Ovary (tissue), 3 donors: Measurements from ENCODE around the gene AIG1.

ENCODE experiments used
- EP300 ChIP-seq: sonication (generic); formaldehyde crosslinking; IDR thresholded peaks from one replicate; pipeline ENCODE4 v1.6.1; 2017; ENCODE audit warnings: antibody characterized with exemption
- POLR2A ChIP-seq: fragments of 450-650 bp; IDR thresholded peaks from one replicate; pipeline ENCODE4 v1.6.1; 2017; ENCODE audit warnings: antibody characterized with exemption, mild to moderate bottlenecking, moderate library complexity
- TF ChIP-seq, protein P1 (sequence below), 3 donors: fragments of 450-650 bp in 2 of 3; fragments of 200-600 bp in 1 of 3; IDR thresholded peaks; one replicate each; pipeline versions ENCODE4 v1.5.1 to v1.8.0; 2016 to 2022; ENCODE audit warnings: antibody characterized with exemption in 3 of 3, mild to moderate bottlenecking in 1 of 3
- donor health status: DM: no; HTN: no; CAD: no.

DNA sequence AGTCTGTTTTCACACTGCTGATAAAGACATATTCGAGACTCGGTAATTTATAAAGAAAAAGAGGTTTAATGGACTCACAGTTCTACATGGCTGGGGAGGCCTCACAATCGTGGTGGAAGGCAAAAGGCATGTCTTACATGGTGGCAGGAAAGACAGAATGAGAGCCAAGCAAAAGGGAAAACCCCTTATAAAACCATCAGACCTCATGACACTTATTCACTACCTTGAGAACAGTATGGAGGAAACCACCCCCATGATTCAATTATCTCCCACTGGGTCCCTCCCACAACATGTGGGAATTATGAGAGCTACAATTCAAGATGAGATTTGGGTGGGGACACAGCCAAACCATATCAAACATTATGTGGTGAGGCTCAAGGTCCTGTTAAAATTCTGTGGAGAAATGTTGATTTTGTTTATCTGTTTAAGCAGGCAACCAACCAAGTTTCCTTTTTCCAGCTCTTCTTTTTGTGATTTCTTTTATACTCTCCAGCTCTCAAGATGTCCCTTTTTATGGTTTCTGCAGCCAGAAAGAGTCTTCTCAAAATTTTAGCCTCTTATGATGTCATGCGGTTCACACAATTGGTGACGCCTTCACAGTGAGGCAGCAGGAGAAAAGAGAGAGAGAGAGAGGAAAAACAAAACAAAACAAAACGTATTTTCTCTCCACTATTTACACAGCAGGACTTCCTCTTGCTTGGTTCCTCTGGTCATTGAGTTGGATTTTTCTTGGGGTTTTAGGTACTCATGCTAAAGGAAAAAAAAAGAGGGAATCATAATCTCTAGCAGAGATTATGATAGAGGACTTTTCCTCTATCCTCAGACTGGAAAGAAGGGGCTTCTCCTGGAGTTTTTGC lies 18.0 kb downstream of the AIG1 start:
- TF ChIP-seq, protein P1, sequence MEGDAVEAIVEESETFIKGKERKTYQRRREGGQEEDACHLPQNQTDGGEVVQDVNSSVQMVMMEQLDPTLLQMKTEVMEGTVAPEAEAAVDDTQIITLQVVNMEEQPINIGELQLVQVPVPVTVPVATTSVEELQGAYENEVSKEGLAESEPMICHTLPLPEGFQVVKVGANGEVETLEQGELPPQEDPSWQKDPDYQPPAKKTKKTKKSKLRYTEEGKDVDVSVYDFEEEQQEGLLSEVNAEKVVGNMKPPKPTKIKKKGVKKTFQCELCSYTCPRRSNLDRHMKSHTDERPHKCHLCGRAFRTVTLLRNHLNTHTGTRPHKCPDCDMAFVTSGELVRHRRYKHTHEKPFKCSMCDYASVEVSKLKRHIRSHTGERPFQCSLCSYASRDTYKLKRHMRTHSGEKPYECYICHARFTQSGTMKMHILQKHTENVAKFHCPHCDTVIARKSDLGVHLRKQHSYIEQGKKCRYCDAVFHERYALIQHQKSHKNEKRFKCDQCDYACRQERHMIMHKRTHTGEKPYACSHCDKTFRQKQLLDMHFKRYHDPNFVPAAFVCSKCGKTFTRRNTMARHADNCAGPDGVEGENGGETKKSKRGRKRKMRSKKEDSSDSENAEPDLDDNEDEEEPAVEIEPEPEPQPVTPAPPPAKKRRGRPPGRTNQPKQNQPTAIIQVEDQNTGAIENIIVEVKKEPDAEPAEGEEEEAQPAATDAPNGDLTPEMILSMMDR (IDR thresholded peaks at IDR 0.05), result no peak
- TF ChIP-seq EP300 (no peak), POLR2A (no peak)
